SK-N-SH treated with all-trans-retinoic acid at 6 μM for 48 hours (cell line): ENCODE data around the gene ATP5F1D.

ENCODE experiments used
- ATAC-seq: fragments of 200-7000 bp; cut with Tn5 transposase; 3 replicates; pipeline ENCODE4 v1.9.1; 2020; ENCODE audit warnings: mild to moderate bottlenecking, moderate library complexity
- ARNTL ChIP-seq: fragments of 450-650 bp; formaldehyde crosslinking; IDR thresholded peaks from 2 replicates; pipeline ENCODE4 v1.5.0; 2020; ENCODE audit warnings: low read depth, mild to moderate bottlenecking, moderate library complexity, borderline replicate concordance
- BACH2 ChIP-seq: fragments of 250-450 bp; sonication (Bioruptor Pico); IDR thresholded peaks from 2 replicates; pipeline ENCODE4 v1.9.0; 2021; ENCODE audit warnings: mild to moderate bottlenecking, borderline replicate concordance
- CSDC2 ChIP-seq: fragments of 250-450 bp; sonication (Bioruptor Pico); IDR thresholded peaks from 2 replicates; pipeline ENCODE4 v1.5.0; 2020; ENCODE audit warnings: mild to moderate bottlenecking, moderate library complexity
- CSRNP3 ChIP-seq: fragments of 250-450 bp; sonication (Bioruptor Pico); IDR thresholded peaks from 2 replicates; pipeline ENCODE4 v1.5.1; 2021; ENCODE audit warnings: mild to moderate bottlenecking, moderate library complexity
- ESRRG ChIP-seq: fragments of 250-450 bp; sonication (Bioruptor Pico); IDR thresholded peaks from 2 replicates; pipeline ENCODE4 v1.6.1; 2021; ENCODE audit warnings: mild to moderate bottlenecking
- GLIS3 ChIP-seq: fragments of 250-450 bp; sonication (Bioruptor Pico); IDR thresholded peaks from 2 replicates; pipeline ENCODE4 v1.5.0; 2020; ENCODE audit warnings: mild to moderate bottlenecking, moderate library complexity
- ISL1 ChIP-seq: fragments of 250-450 bp; sonication (Bioruptor Pico); IDR thresholded peaks from 2 replicates; pipeline ENCODE4 v2.1.2; 2022; ENCODE audit warnings: mild to moderate bottlenecking, moderate library complexity
- OSR1 ChIP-seq: fragments of 250-450 bp; sonication (Bioruptor Pico); IDR thresholded peaks from 2 replicates; pipeline ENCODE4 v1.8.0; 2022; ENCODE audit warnings: moderate library complexity, mild to moderate bottlenecking, inconsistent platforms
- PATZ1 ChIP-seq: fragments of 250-450 bp; sonication (Bioruptor Pico); IDR thresholded peaks from 2 replicates; pipeline ENCODE4 v1.8.0; 2020; ENCODE audit warnings: mild to moderate bottlenecking, moderate library complexity, borderline replicate concordance
- POU6F1 ChIP-seq: fragments of 250-450 bp; sonication (Bioruptor Pico); IDR thresholded peaks from 2 replicates; pipeline ENCODE4 v1.8.0; 2021; ENCODE audit warnings: low read depth, mild to moderate bottlenecking, moderate library complexity, borderline replicate concordance
- PPARA ChIP-seq: fragments of 250-450 bp; sonication (Bioruptor Pico); IDR thresholded peaks from 2 replicates; pipeline ENCODE4 v1.5.0; 2020; ENCODE audit warnings: mild to moderate bottlenecking, borderline replicate concordance
- RARB ChIP-seq: fragments of 250-450 bp; sonication (Bioruptor Pico); IDR thresholded peaks from 2 replicates; pipeline ENCODE4 v1.8.0; 2021; ENCODE audit warnings: mild to moderate bottlenecking, moderate library complexity
- SNAI2 ChIP-seq: fragments of 250-450 bp; sonication (Bioruptor Pico); IDR thresholded peaks from 2 replicates; pipeline ENCODE4 v1.5.0; 2020; ENCODE audit warnings: mild to moderate bottlenecking, moderate library complexity
- TCF4 ChIP-seq: fragments of 250-450 bp; sonication (Bioruptor Pico); IDR thresholded peaks from 2 replicates; pipeline ENCODE4 v1.8.0; 2021; ENCODE audit warnings: mild to moderate bottlenecking, moderate library complexity, borderline replicate concordance
- TOX ChIP-seq: fragments of 250-450 bp; sonication (Bioruptor Pico); IDR thresholded peaks from 2 replicates; pipeline ENCODE4 v1.8.0; 2021; ENCODE audit warnings: mild to moderate bottlenecking, moderate library complexity, borderline replicate concordance
- ZC3H10 ChIP-seq: fragments of 250-450 bp; sonication (Bioruptor Pico); IDR thresholded peaks from 2 replicates; pipeline ENCODE4 v1.5.1; 2021; ENCODE audit warnings: mild to moderate bottlenecking, moderate library complexity
- ZFP3 ChIP-seq: fragments of 250-450 bp; sonication (Bioruptor Pico); IDR thresholded peaks from 2 replicates; pipeline ENCODE4 v1.5.0; 2020; ENCODE audit warnings: mild to moderate bottlenecking, moderate library complexity
- ZFP30 ChIP-seq: fragments of 450-650 bp; formaldehyde crosslinking; IDR thresholded peaks from 2 replicates; pipeline ENCODE4 v1.5.0; 2022; ENCODE audit warnings: mild to moderate bottlenecking, moderate library complexity
- ZNF565 ChIP-seq: fragments of 450-650 bp; formaldehyde crosslinking; conservative IDR thresholded peaks from 2 replicates; pipeline ENCODE4 v1.5.0; 2020; ENCODE audit warnings: low read depth, mild to moderate bottlenecking, moderate library complexity
- ZNF70 ChIP-seq: fragments of 450-650 bp; formaldehyde crosslinking; IDR thresholded peaks from 2 replicates; pipeline ENCODE4 v1.5.0; 2020; ENCODE audit warnings: mild to moderate bottlenecking, moderate library complexity
- ZNF8 ChIP-seq: fragments of 450-650 bp; formaldehyde crosslinking; IDR thresholded peaks from 2 replicates; pipeline ENCODE4 v1.5.0; 2020; ENCODE audit warnings: mild to moderate bottlenecking, moderate library complexity
- TF ChIP-seq, protein P1 (sequence below): fragments of 250-450 bp; sonication (Bioruptor Pico); IDR thresholded peaks from 2 replicates; pipeline ENCODE4 v1.5.0; 2020; ENCODE audit warnings: mild to moderate bottlenecking, moderate library complexity
- TF ChIP-seq, protein P2 (sequence below): fragments of 250-450 bp; sonication (Bioruptor Pico); IDR thresholded peaks from 2 replicates; pipeline ENCODE4 v1.5.1; 2020; ENCODE audit warnings: low read depth, mild to moderate bottlenecking, moderate library complexity

Gene ATP5F1D

DNA sequence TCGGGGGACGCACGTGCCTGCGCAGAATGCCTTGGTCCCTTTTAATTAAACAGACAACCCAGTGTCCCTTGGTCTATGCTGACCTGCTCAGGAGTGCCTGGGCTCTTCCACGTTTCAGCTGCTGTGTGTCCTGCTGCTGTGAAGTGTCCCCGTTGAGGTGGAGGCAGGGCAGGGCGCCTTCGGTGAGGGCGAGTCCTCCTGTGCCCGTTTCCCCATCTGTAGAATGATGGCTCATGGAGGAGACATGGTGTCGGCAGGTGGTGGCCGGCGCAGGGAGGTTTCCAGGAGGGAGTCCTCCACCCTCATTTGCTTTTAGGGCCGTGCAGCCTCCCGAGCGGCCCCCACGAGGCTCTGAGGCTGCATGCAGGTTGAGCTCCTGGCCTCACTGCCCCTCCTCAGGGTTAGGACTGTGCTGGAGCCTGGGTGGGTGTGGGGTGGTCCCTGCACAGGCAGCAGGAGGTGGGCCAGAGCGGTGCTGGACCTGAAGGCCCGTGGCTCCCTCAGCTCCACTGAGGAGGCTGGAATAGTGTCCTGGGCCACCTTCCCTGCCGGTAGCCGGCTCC, 27.2 kb upstream of the ATP5F1D start:
- TF ChIP-seq ARNTL (CRISPR knock-in tag) (no peak), ZFP3 (CRISPR knock-in tag) (no peak), ZFP30 (no peak), ESRRG (CRISPR knock-in tag) (no peak), SNAI2 (CRISPR knock-in tag) (no peak)
- ATAC-seq = peak; percentile 3; the same call in 2 of the 3 replicates

- ATAC-seq = peak; percentile 57
- TF ChIP-seq PPARA (no peak), CSRNP3 (no peak), OSR1 (CRISPR knock-in tag) (no peak), GLIS3 (CRISPR knock-in tag) (no peak), RARB (no peak), ARNTL (CRISPR knock-in tag) (no peak), ZNF70 (CRISPR knock-in tag) (no peak), ISL1 (no peak), ZFP3 (CRISPR knock-in tag) (no peak), TOX (CRISPR knock-in tag) (no peak), ZNF8 (CRISPR knock-in tag) (no peak), PATZ1 (CRISPR knock-in tag) (no peak), POU6F1 (no peak), ZNF565 (no peak), SNAI2 (CRISPR knock-in tag) (no peak), TCF4 (CRISPR knock-in tag) (no peak), ZC3H10 (no peak), ESRRG (CRISPR knock-in tag) (no peak)
- TF ChIP-seq, protein P1, sequence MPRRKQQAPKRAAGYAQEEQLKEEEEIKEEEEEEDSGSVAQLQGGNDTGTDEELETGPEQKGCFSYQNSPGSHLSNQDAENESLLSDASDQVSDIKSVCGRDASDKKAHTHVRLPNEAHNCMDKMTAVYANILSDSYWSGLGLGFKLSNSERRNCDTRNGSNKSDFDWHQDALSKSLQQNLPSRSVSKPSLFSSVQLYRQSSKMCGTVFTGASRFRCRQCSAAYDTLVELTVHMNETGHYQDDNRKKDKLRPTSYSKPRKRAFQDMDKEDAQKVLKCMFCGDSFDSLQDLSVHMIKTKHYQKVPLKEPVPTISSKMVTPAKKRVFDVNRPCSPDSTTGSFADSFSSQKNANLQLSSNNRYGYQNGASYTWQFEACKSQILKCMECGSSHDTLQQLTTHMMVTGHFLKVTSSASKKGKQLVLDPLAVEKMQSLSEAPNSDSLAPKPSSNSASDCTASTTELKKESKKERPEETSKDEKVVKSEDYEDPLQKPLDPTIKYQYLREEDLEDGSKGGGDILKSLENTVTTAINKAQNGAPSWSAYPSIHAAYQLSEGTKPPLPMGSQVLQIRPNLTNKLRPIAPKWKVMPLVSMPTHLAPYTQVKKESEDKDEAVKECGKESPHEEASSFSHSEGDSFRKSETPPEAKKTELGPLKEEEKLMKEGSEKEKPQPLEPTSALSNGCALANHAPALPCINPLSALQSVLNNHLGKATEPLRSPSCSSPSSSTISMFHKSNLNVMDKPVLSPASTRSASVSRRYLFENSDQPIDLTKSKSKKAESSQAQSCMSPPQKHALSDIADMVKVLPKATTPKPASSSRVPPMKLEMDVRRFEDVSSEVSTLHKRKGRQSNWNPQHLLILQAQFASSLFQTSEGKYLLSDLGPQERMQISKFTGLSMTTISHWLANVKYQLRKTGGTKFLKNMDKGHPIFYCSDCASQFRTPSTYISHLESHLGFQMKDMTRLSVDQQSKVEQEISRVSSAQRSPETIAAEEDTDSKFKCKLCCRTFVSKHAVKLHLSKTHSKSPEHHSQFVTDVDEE (CRISPR knock-in tag) = no peak
- TF ChIP-seq, protein P2, sequence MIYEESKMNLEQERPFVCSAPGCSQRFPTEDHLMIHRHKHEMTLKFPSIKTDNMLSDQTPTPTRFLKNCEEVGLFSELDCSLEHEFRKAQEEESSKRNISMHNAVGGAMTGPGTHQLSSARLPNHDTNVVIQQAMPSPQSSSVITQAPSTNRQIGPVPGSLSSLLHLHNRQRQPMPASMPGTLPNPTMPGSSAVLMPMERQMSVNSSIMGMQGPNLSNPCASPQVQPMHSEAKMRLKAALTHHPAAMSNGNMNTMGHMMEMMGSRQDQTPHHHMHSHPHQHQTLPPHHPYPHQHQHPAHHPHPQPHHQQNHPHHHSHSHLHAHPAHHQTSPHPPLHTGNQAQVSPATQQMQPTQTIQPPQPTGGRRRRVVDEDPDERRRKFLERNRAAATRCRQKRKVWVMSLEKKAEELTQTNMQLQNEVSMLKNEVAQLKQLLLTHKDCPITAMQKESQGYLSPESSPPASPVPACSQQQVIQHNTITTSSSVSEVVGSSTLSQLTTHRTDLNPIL (CRISPR knock-in tag) = no peak
Observed at GRCh38 chr19:1214862-1215731, 26.5 kb upstream of the ATP5F1D start.

DNA sequence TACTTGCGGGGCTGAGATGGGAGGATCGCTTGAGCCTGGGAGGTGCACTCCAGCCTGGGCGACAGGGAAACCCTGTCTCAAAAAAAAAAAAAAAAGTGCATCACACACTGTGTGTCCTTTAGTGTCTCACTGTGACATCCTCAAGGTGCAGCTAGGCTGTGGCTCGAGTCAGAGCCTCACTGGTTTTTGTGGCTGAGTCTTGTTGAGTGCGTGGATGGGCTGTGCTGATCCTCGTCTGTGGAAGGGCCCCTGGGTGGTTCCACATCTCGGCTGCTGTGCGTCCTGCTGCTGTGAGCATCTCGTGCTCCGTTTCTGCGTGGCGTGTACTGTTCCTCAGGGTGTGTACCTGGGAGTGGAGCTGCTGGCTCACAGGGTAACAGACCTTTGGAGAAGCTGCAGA, 24.8 kb upstream of the ATP5F1D start:
- no peak for ATAC-seq
- TF ChIP-seq GLIS3 (CRISPR knock-in tag) (no peak), ESRRG (CRISPR knock-in tag) (no peak), ZFP3 (CRISPR knock-in tag) (no peak), ZC3H10 (no peak), OSR1 (CRISPR knock-in tag) (no peak), PPARA (no peak), TOX (CRISPR knock-in tag) (no peak), CSDC2 (CRISPR knock-in tag) (no peak), PATZ1 (CRISPR knock-in tag) (no peak), BACH2 (CRISPR knock-in tag) (no peak), TCF4 (CRISPR knock-in tag) (no peak), ZNF8 (CRISPR knock-in tag) (no peak), RARB (no peak), SNAI2 (CRISPR knock-in tag) (no peak)
- TF ChIP-seq, protein P2 (CRISPR knock-in tag) = no peak
